PC-3 (cell line): ENCODE measurements around the gene GPR107.

Experiments
- CTCF ChIP-seq: fragments of 300-600 bp; sonication (generic); conservative IDR thresholded peaks from 2 replicates; pipeline ENCODE4 v1.5.1; 2017; ENCODE audit warnings: antibody characterized with exemption, low read depth, mild to moderate bottlenecking, low read length
- EZH2 ChIP-seq: fragments of 300-600 bp; sonication (generic); IDR thresholded peaks from one replicate; pipeline ENCODE4 v1.6.1; 2017; ENCODE audit warnings: antibody characterized with exemption, mild to moderate bottlenecking, low read length; ENCODE audit not compliant: unreplicated experiment

DNA sequence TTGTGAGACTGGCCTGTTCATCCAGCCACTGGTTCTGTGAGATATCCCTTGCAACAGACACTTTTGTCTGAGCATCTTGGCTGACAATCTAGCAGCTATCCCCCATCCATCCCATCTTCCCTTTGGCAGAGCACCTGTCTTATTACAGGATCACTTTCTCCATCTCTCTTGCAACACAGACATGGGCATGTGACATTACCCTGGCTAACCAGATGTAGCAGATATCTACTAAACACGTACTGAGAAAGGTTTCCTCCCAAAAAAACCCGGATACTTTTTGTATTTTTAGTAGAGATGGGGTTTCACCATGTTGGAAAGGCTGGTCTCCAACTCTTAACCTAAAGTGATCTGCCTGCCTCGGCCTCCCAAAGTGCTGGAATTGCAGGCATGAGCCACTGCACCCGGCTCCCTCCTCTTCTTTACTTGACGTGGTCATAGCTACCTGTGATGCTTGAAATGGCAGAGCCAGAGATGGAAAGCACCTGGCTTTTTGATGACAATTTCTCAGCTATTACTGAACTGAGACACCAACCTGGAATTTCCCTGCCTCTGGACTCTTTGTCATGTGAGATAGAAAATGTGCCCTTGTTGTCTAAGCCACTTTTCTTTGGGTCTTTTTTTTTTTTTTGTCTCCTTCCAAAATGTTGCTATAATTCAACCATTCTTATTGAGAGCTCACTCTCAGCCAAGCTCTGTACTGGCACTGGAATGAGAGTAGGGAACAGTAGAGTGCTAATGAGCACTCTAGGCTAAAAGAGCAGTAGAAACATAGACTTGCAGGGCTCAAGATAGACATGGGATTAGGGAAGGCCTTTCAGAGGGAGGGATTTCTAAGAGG lies 43.3 kb upstream of the GPR107 start:
- no peak for TF ChIP-seq EZH2
- no peak for TF ChIP-seq CTCF
